Common myeloid progenitor, CD34-positive (primary cell): ENCODE measurements around the gene TMEM120B.
A peak's percentile ranks its signal among the peaks of the same experiment; 100 is the strongest.

ENCODE experiments used
- CTCF ChIA-PET: fragments of 350-600 bp; sonication (Branson Sonifier 250); formaldehyde crosslinking; loops from one replicate; lab custom pipeline; 2021; ENCODE audit warnings: antibody characterized with exemption; lab: Charles Lee
- POLR2A ChIA-PET: fragments of 350-600 bp; sonication (Branson Sonifier 250); formaldehyde crosslinking; loops from one replicate; lab custom pipeline; 2021; ENCODE audit warnings: antibody characterized with exemption; lab: Charles Lee
- DNase-seq, 3 donors: peaks; one replicate each; pipeline versions ENCODE4 v3.0.0 to v3.0.0-alpha.2; 2013
- H3K27ac ChIP-seq, 2 experiments: 1 replicate in 1 of 2; 2 replicates in 1 of 2; pipeline ENCODE4 v1.7.0; 2013; ENCODE audit warnings: inconsistent platforms in 2 of 2, low read length in 2 of 2, mild to moderate bottlenecking in 2 of 2, low read depth in 1 of 2, moderate library complexity in 1 of 2; ENCODE audit not compliant: severe bottlenecking in 2 of 2, insufficient read depth in 1 of 2, poor library complexity in 1 of 2
- H3K27me3 ChIP-seq, 5 experiments: replicated peaks in 2 of 5; 1 replicate in 3 of 5; 2 replicates in 2 of 5; pipeline versions ENCODE4 v1.6.1 to v1.7.0; 2013; ENCODE audit warnings: low read length in 4 of 5, mild to moderate bottlenecking in 2 of 5, moderate library complexity in 2 of 5, inconsistent platforms in 1 of 5; ENCODE audit not compliant: insufficient read depth in 5 of 5, control insufficient read depth in 4 of 5
- H3K36me3 ChIP-seq, 4 experiments: 1 replicate in 2 of 4; 2 replicates in 2 of 4; pipeline versions ENCODE4 v1.6.1 to v1.7.0; 2013; ENCODE audit warnings: low read length in 3 of 4, control low read depth in 1 of 4, mild to moderate bottlenecking in 1 of 4; ENCODE audit not compliant: control insufficient read depth in 4 of 4, insufficient read depth in 4 of 4
- H3K4me1 ChIP-seq, 4 experiments: 1 replicate in 3 of 4; 2 replicates in 1 of 4; pipeline versions ENCODE4 v1.6.1 to v1.7.1; 2013; ENCODE audit warnings: low read length in 3 of 4, mild to moderate bottlenecking in 3 of 4, control low read depth in 1 of 4, inconsistent platforms in 1 of 4, moderate library complexity in 1 of 4; ENCODE audit not compliant: control insufficient read depth in 4 of 4, insufficient read depth in 4 of 4; ENCODE audit errors: control extremely low read depth in 1 of 4
- H3K4me3 ChIP-seq, 7 experiments: 1 replicate in 4 of 7; 2 replicates in 3 of 7; pipeline versions ENCODE4 v1.5.1 to v1.7.0; 2013; ENCODE audit warnings: mild to moderate bottlenecking in 7 of 7, low read length in 6 of 7, moderate library complexity in 6 of 7, inconsistent platforms in 2 of 7, low read depth in 2 of 7, control low read depth in 1 of 7; ENCODE audit not compliant: insufficient read depth in 4 of 7, control insufficient read depth in 1 of 7; ENCODE audit errors: extremely low read depth in 1 of 7
- H3K9me3 ChIP-seq, 5 experiments: 1 replicate in 4 of 5; 2 replicates in 1 of 5; pipeline versions ENCODE4 v1.6.1 to v1.7.1; 2013; ENCODE audit warnings: low read length in 4 of 5, mild to moderate bottlenecking in 2 of 5, inconsistent platforms in 1 of 5, low read depth in 1 of 5, moderate library complexity in 1 of 5; ENCODE audit not compliant: control insufficient read depth in 4 of 5, insufficient read depth in 2 of 5; ENCODE audit errors: control extremely low read depth in 1 of 5
- WGBS: methylation state at CpG from one replicate; pipeline ENCODE4 v1.1.5; 2013; ENCODE audit not compliant: insufficient coverage; 5-methylcytosine and 5-hydroxymethylcytosine counted together

TMEM120B gene

DNA sequence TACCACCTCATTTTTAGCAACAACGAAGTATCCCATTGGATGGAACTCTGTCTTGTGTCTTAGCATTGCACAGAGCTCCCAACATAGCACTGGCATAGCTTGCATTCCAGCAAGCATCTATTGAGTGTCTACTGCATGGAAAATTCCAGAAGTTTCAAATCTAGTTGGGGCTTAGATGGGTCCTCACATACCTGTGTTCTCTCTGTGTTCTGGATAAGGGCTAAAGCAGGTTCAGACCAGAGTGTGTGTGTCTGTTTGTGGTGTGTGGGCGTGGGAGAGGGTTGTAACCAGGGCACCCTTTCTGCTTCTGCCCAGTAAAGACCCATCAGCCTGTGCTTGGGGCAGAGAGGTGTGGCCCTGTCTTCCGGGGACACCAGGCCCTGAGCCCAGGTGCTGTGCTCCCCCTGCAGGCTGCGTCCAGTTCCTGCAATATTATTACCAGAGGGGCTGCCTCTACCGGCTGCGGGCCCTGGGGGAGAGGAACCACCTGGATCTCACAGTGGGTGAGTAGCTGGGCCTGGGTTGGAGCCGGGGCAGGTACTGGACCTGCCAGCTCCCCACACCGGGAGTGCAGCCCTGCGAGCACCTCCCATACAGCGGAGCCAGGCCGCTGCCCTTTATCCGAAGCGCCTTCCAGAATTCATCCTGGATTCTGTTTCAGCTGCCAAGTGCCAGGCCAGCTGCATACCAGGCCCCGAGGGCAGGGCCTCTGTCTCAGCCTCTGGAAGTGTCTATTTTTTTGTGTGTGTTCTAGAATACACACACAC, 60.6 kb downstream of the TMEM120B start:
- no peaks in the 10 kb centered on the region for H3K9me3 ChIP-seq
- peak; percentile 62 to 76 (median 75) for DNase-seq
- 34% methylated on average over 6 of the region's 14 CpGs for WGBS
- POLR2A ChIA-PET, result interaction anchor here (1.3 kb wide), 1 partner anchor 21 kb away, joined by 3 read pairs; the partner anchor contains the start of gene RHOF
- peaks cover 0 to 11% (median 3%) of the 10 kb centered on the region in 4 experiments for H3K36me3 ChIP-seq
- H3K4me3 ChIP-seq, result no peak overlapping the region
- no peaks in the 10 kb centered on the region for H3K27me3 ChIP-seq
- CTCF ChIA-PET, result interaction anchor here (0.7 to 17.2 kb wide), 30 partner anchors 9 to 279 kb away, joined by 3 to 405 read pairs (median 4); partner anchors contain the start of genes RHOF and TMEM120B
- no peak overlapping the region for H3K27ac ChIP-seq
- H3K4me1 ChIP-seq, result peaks cover 0 to 11% (median 8%) of the 10 kb centered on the region in 4 experiments

DNA sequence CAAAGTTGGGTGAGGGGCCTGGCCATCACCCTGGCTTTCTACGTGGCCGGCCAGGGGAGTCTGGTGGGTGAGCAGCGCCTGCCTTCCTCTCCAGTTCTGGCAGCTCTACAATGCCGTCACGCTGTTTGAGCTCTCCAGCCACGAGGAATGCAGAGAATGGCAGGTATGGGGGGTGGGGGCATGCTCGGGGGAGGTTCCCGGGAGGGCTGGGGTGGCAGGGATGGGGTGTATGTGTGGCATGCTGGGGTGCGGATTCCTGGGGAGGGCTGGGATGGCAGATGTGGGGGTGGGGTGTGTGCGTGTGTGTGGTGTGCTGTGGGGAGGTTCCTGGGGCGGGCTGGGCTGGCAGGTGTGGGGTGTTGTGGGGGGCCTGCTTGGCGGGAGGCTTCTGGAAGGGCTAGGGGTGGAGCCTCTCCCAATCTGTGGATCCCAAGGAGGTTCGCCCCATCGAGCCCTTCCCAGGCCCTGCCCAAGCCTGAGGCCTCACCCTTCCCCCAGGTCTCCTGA, 62.5 kb downstream of the TMEM120B start:
- H3K36me3 ChIP-seq, result peaks cover 0 to 26% (median 10%) of the 10 kb centered on the region in 4 experiments
- no peaks in the 10 kb centered on the region for H3K27me3 ChIP-seq
- 93% methylated on average over 5 of the region's 14 CpGs for WGBS
- no peak overlapping the region for H3K27ac ChIP-seq
- DNase-seq, result no peak
- peaks cover 0 to 19% (median 13%) of the 10 kb centered on the region in 4 experiments for H3K4me1 ChIP-seq
- CTCF ChIA-PET, result interaction anchor here (0.6 to 17.2 kb wide), 16 partner anchors 9 to 119 kb away, joined by 3 to 405 read pairs (median 4); partner anchors contain the start of genes PSMD9 and RHOF
- no peak overlapping the region for H3K4me3 ChIP-seq
- POLR2A ChIA-PET, result interaction anchor here (1.0 kb wide), 1 partner anchor 19 kb away, joined by 4 read pairs; no protein-coding TSS in a partner anchor
- no peaks in the 10 kb centered on the region for H3K9me3 ChIP-seq

- DNase-seq, result no peak
- CTCF ChIA-PET, result interaction anchor here (0.6 to 17.2 kb wide), 10 partner anchors 9 to 118 kb away, joined by 3 to 405 read pairs (median 6); partner anchors contain the start of genes PSMD9 and RHOF
- Histone ChIP-seq H3K9me3 (no peaks in the 10 kb centered on the region), H3K36me3 (peaks cover 0 to 29% (median 13%) of the 10 kb centered on the region in 4 experiments), H3K4me3 (no peak overlapping the region), H3K27me3 (no peaks in the 10 kb centered on the region), H3K27ac (no peak overlapping the region), H3K4me1 (peaks cover 0 to 19% (median 13%) of the 10 kb centered on the region in 4 experiments)
- WGBS, result 86% methylated on average over 15 of the region's 16 CpGs
- POLR2A ChIA-PET, result interaction anchor here (1.0 to 1.4 kb wide), 2 partner anchors 14 to 19 kb away, joined by 4 to 5 read pairs; no protein-coding TSS in a partner anchor
Observed at GRCh38 chr12:121775501-121775900, 62.9 kb downstream of the TMEM120B start.

GRCh38 chr12:121776190-121777098, 63.9 kb downstream of the TMEM120B start:
- ChIA-PET CTCF (interaction anchor here (0.7 to 17.2 kb wide), 11 partner anchors 17 to 107 kb away, joined by 3 to 405 read pairs (median 6); partner anchors contain the start of gene RHOF), POLR2A (interaction anchor here (1.4 to 3.7 kb wide), 2 partner anchors 13 to 18 kb away, joined by 5 to 34 read pairs; partner anchors contain the start of gene RHOF)
- peak overlapping the region in 2 of 7 experiments; percentile 28 to 34 for H3K4me3 ChIP-seq
- peaks cover 0 to 38% (median 20%) of the 10 kb centered on the region in 4 experiments for H3K36me3 ChIP-seq
- H3K27ac ChIP-seq, result no peak overlapping the region
- H3K4me1 ChIP-seq, result peaks cover 0 to 25% (median 17%) of the 10 kb centered on the region in 4 experiments
- WGBS, result 11% methylated on average over 12 of the region's 24 CpGs
- H3K27me3 ChIP-seq, result no peaks in the 10 kb centered on the region
- peak; percentile 82 to 87 (median 82) for DNase-seq
- no peaks in the 10 kb centered on the region for H3K9me3 ChIP-seq

- no peak overlapping the region for H3K27ac ChIP-seq
- H3K4me1 ChIP-seq, result peaks cover 0 to 41% (median 30%) of the 10 kb centered on the region in 4 experiments
- POLR2A ChIA-PET, result interaction anchor here (1.1 to 3.7 kb wide), 2 partner anchors 15 to 81 kb away, joined by 3 to 34 read pairs; partner anchors contain the start of gene RHOF
- 70% methylated on average over 11 of the region's 17 CpGs for WGBS
- H3K27me3 ChIP-seq, result no peaks in the 10 kb centered on the region
- H3K4me3 ChIP-seq, result no peak overlapping the region
- CTCF ChIA-PET, result interaction anchor here (0.9 to 17.2 kb wide), 6 partner anchors 14 to 88 kb away, joined by 3 to 405 read pairs (median 4); partner anchors contain the start of gene RHOF
- no peaks in the 10 kb centered on the region for H3K9me3 ChIP-seq
- peaks cover 0 to 43% (median 20%) of the 10 kb centered on the region in 4 experiments for H3K36me3 ChIP-seq
- peak in 1 of 3 donors; percentile 33 for DNase-seq
Observed at GRCh38 chr12:121778567-121779421, 66.2 kb downstream of the TMEM120B start.
